SU-DHL-6 (cell line): ENCODE measurements around the gene PFDN2.

Experiments used
- H2AFZ ChIP-seq: fragments of 200-600 bp; sonication (generic); 2 replicates; pipeline ENCODE4 v1.6.1; 2014; ENCODE audit warnings: low read depth, mild to moderate bottlenecking, moderate library complexity, mixed read lengths, antibody characterized with exemption, low read length; ENCODE audit not compliant: severe bottlenecking
- H3F3A ChIP-seq: fragments of 200-600 bp; shearing (Covaris generic); 2 replicates; pipeline ENCODE4 v1.6.0; 2016; ENCODE audit warnings: antibody characterized with exemption, mild to moderate bottlenecking; ENCODE audit not compliant: insufficient read depth
- H3K27ac ChIP-seq: fragments of 200-600 bp; sonication (generic); 2 replicates; pipeline ENCODE4 v1.5.1; 2016; ENCODE audit warnings: low read depth, mild to moderate bottlenecking, low read length, moderate library complexity, mixed read lengths
- H3K27me3 ChIP-seq: fragments of 200-600 bp; sonication (generic), shearing (Covaris generic); 2 replicates; pipeline ENCODE4 v1.6.0; 2014; ENCODE audit warnings: mild to moderate bottlenecking, low read length
- H3K36me3 ChIP-seq: fragments of 200-600 bp; sonication (generic); 2 replicates; pipeline ENCODE4 v1.6.1; 2014; ENCODE audit warnings: mild to moderate bottlenecking, low read length, mixed read lengths
- H3K4me2 ChIP-seq: fragments of 300-600, 200-600 bp; shearing (Covaris generic), sonication (generic); 2 replicates; pipeline ENCODE4 v1.6.0; 2014; ENCODE audit warnings: low read length, low read depth, mild to moderate bottlenecking; ENCODE audit not compliant: poor library complexity, severe bottlenecking
- H3K4me3 ChIP-seq: fragments of 200-600 bp; sonication (generic); 2 replicates; pipeline ENCODE4 v1.5.1; 2014; ENCODE audit warnings: antibody characterized with exemption, low read length, mild to moderate bottlenecking, mixed read lengths; ENCODE audit not compliant: insufficient read depth, poor library complexity, severe bottlenecking
- H3K79me2 ChIP-seq: fragments of 200-600 bp; sonication (generic); 2 replicates; pipeline ENCODE4 v1.6.1; 2014; ENCODE audit warnings: mild to moderate bottlenecking, low read length, moderate library complexity; ENCODE audit not compliant: insufficient read depth
- H3K9ac ChIP-seq: fragments of 200-600 bp; sonication (generic); 2 replicates; pipeline ENCODE4 v1.7.0; 2014; ENCODE audit warnings: mild to moderate bottlenecking, low read length
- H3K9me2 ChIP-seq: fragments of 200-600 bp; sonication (generic); replicated peaks from 2 replicates; pipeline ENCODE4 v1.6.1; 2014; ENCODE audit warnings: low read length; ENCODE audit not compliant: insufficient read depth
- H3K9me3 ChIP-seq: fragments of 200-600 bp; sonication (generic); 2 replicates; pipeline ENCODE4 v1.6.1; 2014; ENCODE audit warnings: low read length, mixed read lengths; ENCODE audit not compliant: insufficient read depth
- H4K20me1 ChIP-seq: fragments of 200-600 bp; sonication (generic); 2 replicates; pipeline ENCODE4 v1.6.1; 2014; ENCODE audit warnings: low read depth, mild to moderate bottlenecking, antibody characterized with exemption, low read length, moderate library complexity, mixed read lengths
- EZH2phosphoT487 ChIP-seq: fragments of 200-600 bp; sonication (generic), shearing (Covaris generic); conservative IDR thresholded peaks from 2 replicates; pipeline ENCODE4 v1.6.1; 2018; ENCODE audit warnings: mild to moderate bottlenecking, antibody characterized with exemption, low read length, moderate library complexity, mixed read lengths
- TF ChIP-seq, protein P1 (sequence below): fragments of 200-600 bp; sonication (generic); IDR thresholded peaks from one replicate; pipeline ENCODE4 v1.5.1; 2017; ENCODE audit warnings: antibody characterized with exemption, mild to moderate bottlenecking, low read length, moderate library complexity; ENCODE audit not compliant: insufficient read depth, poor library complexity, severe bottlenecking

Gene PFDN2

DNA sequence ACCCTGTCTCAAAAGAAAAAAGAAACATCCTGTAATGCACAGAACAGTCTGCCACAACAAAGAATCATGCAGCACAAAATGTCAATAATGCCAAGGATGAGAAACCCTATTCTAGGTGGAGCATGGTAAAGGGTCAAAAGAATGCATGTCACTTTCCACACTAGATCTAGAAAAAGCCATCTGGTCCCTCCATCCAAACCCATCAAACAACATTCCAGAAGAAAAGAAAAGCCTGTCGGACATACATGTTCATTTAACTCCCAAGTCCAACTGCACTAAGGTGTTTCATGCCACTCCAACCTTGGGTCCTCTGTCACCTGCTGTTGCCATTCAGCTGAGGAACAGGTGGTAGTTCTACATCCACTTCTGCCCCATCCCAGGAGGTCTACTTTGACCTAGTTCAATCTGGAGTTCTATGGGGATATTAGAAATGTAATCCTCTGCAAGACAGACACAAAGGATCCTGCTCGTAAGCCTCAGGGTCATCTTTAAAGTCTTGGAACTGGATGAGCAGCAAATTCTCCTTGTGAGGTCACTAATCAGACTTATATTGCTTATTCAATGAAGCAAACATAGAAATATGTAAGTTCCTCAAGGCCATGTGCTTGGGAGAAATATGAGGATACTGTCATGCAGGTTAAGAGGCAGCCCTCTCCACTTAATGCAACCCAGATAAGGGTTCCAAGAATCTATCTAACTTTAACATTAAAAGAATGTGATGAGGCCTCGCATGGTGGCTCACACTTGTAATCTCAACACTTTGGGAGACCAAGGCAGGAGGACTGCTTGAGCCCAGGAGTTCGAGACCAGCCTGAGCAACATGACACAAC lies 11.0 kb upstream of the PFDN2 start:
- Histone ChIP-seq H3K9me2 (no peaks in the 10 kb centered on the region), H3K27ac (no peak overlapping the region), H3K27me3 (no peaks in the 10 kb centered on the region), H2AFZ (no peak overlapping the region), H4K20me1 (no peaks in the 10 kb centered on the region), H3K9ac (no peak overlapping the region), H3K79me2 (peaks cover 22% of the 10 kb centered on the region), H3K36me3 (no peaks in the 10 kb centered on the region; the same call in 1 of the 2 replicates), H3K4me2 (no peak overlapping the region), H3F3A (peaks cover 20% of the 10 kb centered on the region), H3K9me3 (no peaks in the 10 kb centered on the region), H3K4me3 (no peak overlapping the region)
- no peak for TF ChIP-seq EZH2phosphoT487
- TF ChIP-seq, protein P1, sequence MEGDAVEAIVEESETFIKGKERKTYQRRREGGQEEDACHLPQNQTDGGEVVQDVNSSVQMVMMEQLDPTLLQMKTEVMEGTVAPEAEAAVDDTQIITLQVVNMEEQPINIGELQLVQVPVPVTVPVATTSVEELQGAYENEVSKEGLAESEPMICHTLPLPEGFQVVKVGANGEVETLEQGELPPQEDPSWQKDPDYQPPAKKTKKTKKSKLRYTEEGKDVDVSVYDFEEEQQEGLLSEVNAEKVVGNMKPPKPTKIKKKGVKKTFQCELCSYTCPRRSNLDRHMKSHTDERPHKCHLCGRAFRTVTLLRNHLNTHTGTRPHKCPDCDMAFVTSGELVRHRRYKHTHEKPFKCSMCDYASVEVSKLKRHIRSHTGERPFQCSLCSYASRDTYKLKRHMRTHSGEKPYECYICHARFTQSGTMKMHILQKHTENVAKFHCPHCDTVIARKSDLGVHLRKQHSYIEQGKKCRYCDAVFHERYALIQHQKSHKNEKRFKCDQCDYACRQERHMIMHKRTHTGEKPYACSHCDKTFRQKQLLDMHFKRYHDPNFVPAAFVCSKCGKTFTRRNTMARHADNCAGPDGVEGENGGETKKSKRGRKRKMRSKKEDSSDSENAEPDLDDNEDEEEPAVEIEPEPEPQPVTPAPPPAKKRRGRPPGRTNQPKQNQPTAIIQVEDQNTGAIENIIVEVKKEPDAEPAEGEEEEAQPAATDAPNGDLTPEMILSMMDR, result no peak

DNA sequence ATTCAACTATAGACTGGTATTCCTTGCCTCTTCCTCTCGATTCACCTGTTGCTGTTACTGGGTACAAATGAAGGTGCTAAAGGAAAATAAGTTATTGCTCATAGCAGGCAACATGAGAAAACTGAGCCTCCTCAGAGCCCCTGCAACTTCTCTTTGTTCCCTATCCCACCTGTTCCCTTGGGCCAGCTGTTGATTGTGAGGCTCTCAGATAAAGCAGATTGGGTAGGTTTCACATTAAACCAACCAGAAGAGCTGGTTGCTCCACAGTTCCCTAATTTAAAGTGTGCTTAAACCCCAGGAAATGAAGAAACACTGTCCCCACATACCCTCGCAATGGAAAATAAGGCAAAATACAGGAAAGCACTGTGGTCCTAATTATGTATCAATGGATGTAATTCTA lies 9.8 kb upstream of the PFDN2 start:
- H3K27ac ChIP-seq, result no peak overlapping the region
- H3F3A ChIP-seq, result peaks cover 20% of the 10 kb centered on the region
- H3K79me2 ChIP-seq, result peaks cover 13% of the 10 kb centered on the region; the same call in 1 of the 2 replicates
- no peak overlapping the region for H3K9ac ChIP-seq
- H3K4me3 ChIP-seq, result no peak overlapping the region
- H4K20me1 ChIP-seq, result no peaks in the 10 kb centered on the region
- no peak overlapping the region for H3K4me2 ChIP-seq
- no peak for TF ChIP-seq EZH2phosphoT487
- TF ChIP-seq, protein P1, result no peak
- no peaks in the 10 kb centered on the region for H3K9me3 ChIP-seq
- no peaks in the 10 kb centered on the region; the same call in 1 of the 2 replicates for H3K36me3 ChIP-seq
- H3K27me3 ChIP-seq, result no peaks in the 10 kb centered on the region
- no peak overlapping the region for H2AFZ ChIP-seq
- no peaks in the 10 kb centered on the region for H3K9me2 ChIP-seq

DNA sequence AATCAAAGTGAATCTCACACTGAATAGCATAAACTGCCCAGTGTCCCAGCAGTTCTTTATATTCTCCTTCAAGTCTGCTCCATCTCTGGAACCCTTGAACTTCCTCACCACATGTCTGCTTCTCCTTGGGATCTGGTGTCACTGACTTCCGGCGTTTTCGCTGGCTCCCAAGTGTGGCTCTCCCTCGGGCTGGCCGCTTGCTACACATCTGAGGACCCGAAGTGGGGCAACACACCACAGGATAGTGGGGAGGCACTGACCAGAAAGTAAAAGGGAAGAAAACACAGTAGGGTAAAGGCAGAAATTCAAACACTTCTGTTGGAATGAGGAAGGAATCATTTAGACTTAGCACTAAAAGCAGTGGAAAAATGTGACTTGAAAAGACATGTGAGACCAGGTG lies 5.1 kb upstream of the PFDN2 start:
- Histone ChIP-seq H3K4me3 (no peak overlapping the region), H3K27me3 (no peaks in the 10 kb centered on the region), H3F3A (0 out of 2 replicates have a peak, but pooled peaks cover 8% of the 10 kb centered on the region), H3K4me2 (no peak overlapping the region), H3K9me2 (no peaks in the 10 kb centered on the region), H3K9me3 (no peaks in the 10 kb centered on the region), H3K36me3 (peaks cover 4% of the 10 kb centered on the region; the same call in 1 of the 2 replicates), H3K27ac (no peak overlapping the region), H2AFZ (no peak overlapping the region), H3K9ac (no peak overlapping the region), H4K20me1 (no peaks in the 10 kb centered on the region), H3K79me2 (peaks cover 12% of the 10 kb centered on the region; the same call in 1 of the 2 replicates)
- TF ChIP-seq, protein P1, result no peak
- TF ChIP-seq EZH2phosphoT487, result no peak
